ENCODE data around the gene B3GNT3.
"Not testable (repeated sequence)": the region's sequence is repeated elsewhere in the genome, so short reads cannot be mapped to it uniquely, and the experiment has no call there.

Gene B3GNT3

DNA sequence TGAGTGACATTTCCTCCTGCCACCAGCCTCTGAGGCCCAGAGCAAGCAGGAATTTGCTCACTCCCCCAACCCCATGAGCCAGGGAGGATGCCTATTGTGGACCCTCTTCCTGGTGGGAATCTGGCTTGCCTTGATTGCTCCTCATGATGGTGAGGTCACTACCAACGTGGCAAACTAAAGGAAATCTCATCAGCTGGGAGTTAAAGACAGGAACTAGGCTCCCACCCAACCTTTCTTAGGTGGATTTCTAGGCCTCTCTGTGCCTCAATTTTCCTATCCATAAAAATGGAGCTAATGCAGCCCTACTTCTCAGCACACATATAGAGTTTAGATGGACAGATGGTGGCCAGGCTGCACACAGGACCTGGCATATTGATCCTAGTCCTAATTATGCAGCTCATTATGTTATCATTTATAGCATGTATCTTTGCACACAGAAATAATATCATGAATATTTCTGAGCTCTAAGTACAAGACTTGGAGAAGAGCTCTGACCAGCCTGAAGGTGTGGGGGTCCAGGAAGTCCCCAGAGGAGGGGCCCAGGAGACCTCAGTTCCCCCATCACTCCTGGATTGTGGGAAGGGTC is 2.0 kb downstream of the B3GNT3 start:
- no peak for DNase-seq (ENCODE audit: low spot score)

DNA sequence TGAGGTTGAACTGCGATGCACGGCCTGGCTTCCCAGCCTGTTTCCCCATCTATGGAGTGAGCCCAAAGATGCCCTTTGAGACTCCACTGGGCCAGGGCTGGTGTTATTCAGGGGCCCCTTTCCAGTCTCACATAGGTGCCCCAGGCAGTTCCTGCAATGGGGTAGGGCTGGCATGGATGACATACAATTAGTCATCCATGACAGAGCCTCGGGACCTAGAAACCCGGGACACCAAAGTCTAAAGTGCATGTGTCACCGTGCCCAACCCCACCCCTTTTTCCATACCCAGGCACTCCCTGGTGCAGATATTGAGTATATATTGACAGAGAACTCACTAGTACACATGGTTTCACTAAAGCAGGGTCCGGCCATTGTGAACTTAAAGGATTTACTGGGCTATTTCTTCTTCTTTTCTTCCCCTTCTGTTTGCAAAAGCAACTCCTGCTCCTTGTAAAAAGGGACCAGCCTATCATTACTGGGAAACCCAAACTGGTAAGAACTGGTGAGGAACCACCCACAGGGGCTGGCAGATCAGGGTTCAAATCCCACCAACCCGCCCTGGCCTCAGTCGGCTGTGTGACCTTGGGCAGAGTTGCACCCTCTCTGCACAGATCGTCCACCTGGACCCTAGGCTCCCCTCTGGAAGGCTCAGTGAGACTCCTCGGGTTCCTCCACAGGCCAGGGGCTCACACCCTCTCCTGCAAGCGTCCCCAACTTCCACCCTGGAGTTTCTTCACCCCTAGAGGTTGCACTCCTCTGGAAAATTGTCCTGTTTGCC is 2.7 kb downstream of the B3GNT3 start:
- DNase-seq (ENCODE audit: low spot score): peak; percentile 94

DNA sequence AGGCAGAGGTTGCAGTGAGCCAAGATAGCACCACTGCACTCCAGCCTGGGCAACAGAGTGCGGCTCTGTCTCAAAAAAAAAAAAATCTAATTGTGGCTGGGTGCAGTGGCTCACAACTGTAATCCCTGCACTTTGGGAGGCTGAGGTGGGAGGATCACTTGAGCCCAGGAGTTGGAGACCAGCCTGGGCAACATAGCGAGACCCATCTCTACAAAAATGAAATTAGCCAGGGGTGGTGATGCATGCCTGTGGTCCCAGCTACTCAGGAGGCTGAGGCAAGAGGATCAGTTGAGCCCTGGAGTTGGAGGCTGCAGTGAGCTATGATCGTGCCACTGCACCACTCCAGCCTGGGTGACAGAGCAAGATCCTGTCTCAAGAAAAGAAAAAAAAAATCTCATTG is 3.7 kb downstream of the B3GNT3 start:
- DNase-seq (ENCODE audit: low spot score): not testable (repeated sequence)

DNA sequence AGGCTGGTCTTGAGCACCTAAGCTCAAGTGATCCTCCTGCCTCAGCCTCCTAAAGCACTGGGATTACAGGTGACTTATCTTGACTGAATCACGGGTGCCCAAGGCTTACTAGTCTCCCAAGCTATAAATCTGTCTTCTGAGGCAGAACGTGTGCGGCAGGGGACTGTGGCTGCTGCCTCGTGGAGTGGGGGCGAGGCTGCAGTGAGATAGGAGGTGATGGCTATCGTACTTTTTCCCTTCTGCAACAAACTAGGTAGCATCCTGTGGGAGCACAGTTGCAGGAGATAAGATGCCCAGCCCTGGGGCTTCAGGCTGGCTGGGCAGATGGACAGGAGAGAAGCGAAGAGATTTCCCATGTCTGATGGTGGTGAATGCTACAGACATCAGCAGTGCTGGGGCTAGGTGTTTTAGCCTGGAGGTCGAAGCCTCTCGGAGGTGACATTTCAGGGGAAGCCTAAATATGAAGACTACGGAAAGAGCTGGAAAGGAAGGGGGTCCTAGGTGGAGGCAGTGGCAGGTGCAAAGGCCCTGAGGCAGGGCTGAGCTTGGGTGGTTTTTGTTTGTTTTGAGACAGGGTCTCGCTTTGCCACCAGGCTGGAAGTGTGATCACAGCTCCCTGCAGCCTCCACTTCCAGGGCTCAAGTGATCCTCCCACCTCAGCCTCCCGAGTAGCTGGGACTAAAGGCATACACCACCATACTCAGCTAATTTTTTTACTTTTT is 7.4 kb downstream of the B3GNT3 start:
- no peak for DNase-seq (ENCODE audit: low spot score)

DNA sequence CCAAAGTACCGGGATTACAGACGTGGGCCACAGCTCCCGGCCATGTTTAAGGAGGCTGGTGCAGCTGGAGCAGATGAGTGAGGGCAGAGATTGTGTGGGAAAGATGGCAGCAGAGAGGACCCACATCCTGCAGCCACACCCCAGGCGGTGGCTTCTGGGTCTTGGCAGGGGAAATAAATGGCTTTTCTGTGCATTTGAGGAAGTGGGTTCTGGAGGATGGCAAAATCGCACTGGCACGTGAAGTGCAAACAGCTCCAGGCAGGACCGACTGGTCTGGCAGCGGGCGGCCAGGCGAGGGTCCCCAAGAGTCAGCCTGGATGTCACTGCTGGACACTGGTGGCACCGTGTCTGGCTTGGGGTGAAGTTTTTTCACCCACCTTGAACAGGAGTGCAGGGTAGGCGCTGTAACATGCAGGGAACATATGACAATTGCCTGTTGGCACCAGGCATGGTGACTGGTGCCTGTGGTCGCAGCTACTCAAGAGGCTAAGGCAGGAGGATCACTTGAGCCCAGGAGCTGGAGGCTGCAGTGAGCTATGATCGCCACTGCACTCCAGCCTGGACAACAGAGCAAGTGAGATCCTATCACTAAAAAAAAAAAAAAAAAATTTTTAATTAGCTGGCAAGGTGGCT is 8.4 kb downstream of the B3GNT3 start:
- DNase-seq (ENCODE audit: low spot score): no peak

DNA sequence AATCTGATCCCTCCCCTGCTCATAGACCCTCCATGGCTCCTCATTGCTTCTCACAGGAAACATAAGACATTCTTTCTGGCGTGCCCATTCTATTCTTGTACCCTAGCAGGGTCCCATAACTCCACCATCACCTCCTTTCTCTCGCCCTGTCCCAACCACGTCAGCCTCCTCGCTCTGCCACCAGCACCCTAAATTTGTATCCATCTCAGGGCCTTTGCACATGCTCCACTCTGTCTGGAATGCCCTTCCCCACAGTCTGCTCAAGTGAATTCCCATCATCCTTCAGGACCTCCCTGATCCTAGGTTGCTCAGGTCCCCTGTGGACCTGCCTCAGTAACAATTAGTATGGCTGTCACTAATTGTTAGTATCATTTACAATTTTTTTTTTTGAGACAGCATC is 10.5 kb downstream of the B3GNT3 start:
- no peak for DNase-seq (ENCODE audit: low spot score)

DNA sequence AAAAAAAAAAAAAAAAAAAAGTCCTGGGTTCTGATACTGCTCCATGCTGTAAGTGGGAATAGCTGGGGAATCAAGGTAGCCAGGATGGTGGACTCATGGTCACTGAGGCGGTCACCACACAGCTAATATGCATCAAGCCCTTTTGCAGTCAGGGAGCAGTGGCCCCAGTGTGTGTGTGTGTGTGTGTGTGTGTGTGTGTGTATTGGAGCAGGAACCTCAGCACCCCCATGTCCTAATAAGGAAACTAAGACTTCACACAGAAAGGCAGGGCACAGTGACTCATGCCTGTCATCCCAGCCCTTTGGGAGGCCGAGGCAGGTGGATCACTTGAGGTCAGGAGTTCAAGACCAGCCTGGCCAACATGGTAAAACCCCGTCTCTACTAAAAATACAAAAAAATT is 12.0 kb downstream of the B3GNT3 start:
- DNase-seq (ENCODE audit: low spot score): no peak

DNA sequence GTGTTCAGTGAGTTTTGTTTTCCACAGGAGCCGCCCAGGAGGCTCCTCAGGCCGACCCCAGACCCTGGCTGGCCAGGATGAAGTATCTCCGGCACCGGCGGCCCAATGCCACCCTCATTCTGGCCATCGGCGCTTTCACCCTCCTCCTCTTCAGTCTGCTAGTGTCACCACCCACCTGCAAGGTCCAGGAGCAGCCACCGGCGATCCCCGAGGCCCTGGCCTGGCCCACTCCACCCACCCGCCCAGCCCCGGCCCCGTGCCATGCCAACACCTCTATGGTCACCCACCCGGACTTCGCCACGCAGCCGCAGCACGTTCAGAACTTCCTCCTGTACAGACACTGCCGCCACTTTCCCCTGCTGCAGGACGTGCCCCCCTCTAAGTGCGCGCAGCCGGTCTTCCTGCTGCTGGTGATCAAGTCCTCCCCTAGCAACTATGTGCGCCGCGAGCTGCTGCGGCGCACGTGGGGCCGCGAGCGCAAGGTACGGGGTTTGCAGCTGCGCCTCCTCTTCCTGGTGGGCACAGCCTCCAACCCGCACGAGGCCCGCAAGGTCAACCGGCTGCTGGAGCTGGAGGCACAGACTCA is 12.9 kb downstream of the B3GNT3 start:
- DNase-seq (ENCODE audit: low spot score): no peak

DNA sequence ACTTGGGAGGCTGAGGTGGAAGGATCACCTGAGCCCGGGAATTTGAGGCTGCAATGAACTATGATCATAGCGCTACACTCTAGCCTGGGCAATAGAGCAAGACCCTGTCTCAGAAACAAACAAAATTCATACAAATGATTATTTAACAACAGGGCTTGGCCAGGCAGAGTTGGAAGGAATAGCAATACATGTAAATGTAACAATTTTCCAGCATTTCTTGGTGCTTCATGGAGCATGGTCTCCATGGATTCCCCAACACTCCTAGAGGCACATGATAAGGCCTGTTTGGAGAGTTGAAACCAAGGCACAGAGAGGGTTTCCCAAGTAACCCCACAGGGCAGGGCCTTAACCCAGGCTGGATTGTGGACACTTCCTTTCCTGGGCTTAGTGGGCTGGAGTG is 16.2 kb downstream of the B3GNT3 start:
- no peak for DNase-seq (ENCODE audit: low spot score)

DNA sequence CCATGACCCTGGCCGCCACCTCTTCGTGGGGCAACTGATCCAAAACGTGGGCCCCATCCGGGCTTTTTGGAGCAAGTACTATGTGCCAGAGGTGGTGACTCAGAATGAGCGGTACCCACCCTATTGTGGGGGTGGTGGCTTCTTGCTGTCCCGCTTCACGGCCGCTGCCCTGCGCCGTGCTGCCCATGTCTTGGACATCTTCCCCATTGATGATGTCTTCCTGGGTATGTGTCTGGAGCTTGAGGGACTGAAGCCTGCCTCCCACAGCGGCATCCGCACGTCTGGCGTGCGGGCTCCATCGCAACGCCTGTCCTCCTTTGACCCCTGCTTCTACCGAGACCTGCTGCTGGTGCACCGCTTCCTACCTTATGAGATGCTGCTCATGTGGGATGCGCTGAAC is 16.7 kb downstream of the B3GNT3 start:
- no peak for DNase-seq (ENCODE audit: low spot score)

DNA sequence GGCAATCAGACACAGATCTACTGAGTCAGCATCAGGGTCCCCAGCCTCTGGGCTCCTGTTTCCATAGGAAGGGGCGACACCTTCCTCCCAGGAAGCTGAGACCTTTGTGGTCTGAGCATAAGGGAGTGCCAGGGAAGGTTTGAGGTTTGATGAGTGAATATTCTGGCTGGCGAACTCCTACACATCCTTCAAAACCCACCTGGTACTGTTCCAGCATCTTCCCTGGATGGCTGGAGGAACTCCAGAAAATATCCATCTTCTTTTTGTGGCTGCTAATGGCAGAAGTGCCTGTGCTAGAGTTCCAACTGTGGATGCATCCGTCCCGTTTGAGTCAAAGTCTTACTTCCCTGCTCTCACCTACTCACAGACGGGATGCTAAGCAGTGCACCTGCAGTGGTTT is 17.2 kb downstream of the B3GNT3 start:
- DNase-seq (ENCODE audit: low spot score): no peak

DNA sequence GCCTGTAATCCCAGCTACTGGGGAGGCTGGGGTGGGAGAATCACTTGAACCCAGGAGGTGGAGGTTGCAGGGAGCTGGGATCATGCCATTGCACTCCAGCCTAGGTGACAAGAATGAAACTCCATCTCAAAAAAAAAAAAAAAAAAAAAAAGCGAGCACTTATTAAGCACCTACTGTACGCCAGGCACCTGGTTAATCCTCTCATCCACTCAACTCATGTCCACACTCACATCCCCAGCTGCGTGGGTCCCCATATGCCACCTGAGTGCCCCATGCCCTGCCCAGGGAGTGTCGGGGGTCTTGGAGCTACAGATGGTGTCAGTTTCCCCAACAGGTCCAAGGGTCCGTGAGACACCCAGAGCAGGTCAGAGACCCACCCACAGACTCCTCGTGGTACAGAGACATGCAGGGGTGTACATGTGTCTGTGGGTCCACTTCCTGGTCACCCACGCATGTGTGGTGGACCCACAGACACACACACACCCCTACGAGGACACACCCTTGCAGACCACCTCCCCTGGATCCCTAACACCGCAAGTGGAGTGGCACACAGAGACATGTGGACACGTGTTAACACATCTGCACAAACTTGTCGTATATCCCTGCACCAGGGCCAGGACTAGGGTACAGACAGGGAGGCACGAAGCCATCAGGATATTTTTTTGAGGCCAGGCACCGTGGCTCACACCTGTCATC is 22.9 kb downstream of the B3GNT3 start:
- DNase-seq (ENCODE audit: low spot score): no peak

DNA sequence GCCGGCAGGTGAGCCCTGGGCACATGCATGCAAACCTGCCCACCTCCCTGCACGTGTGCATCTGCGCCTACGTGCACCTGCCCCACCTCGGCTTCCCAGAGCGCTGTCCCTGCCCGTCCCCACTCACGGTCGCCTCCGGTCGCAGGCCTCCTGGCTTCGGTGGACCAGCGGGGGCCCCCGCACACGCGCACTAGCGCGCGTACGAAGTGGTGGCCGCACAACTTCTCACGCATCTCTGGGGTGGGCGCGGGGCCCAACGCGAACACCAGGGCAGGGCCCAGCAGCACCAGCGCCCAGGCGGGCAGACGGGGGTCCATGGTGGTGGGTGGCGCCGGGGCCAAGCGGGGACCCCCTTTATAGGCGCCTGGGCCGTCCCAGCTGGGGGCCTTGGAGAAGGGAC is 26.3 kb downstream of the B3GNT3 start, which contains the start of gene INSL3:
Gene INSL3, minus strand, starts transcription at position 330 of the 400 bp plus-strand sequence. Its CDS starts 13 bp downstream, at position 317.
- DNase-seq (ENCODE audit: low spot score): no peak

DNA sequence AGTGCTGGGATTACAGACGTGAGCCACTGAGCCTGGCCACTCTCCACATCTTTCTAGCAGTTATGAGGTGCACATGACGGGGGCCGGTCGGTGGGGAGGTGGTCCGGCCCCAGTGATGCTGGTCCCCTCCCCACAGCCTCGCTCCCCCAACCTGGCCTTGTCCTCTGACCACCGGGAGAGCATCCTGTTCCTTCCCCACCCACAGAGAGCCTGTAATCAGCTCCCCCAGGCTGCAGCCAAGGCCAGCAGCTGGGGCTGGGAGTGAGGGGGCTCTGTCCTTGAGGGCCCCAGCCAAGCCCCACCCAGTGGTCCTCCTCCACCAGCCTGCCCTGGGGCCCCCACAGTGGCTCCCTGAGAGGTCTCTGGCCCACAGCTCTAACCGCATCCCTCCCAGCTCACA is 29.4 kb downstream of the B3GNT3 start:
- no peak for DNase-seq (ENCODE audit: low spot score)

DNA sequence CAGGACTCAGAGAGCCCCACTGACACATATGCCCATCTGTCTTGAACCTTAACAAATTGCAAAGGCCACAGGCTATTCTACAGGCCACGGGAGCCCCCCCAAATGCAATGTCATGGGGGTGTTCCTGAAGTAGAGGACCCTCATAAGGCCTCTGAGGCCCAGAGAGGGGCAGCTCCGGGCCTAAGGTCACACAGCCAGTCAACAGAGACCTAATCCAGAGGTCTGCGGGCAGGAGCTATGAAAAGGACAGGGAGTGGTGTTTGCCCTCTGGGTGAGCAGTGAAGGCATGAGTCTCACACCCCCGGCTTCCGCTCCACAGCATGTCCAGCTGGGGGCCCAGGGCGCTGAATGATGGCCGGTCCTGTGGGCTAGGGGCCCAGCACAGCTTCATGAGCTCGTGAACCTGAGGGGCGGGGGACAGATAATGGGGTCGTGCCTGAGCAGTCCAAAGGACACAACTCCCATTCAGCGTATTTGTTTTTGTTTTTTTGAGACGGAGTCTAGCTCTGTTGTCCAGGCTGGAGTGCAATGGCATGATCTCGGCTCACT is 31.6 kb downstream of the B3GNT3 start:
- DNase-seq (ENCODE audit: low spot score): no peak

DNA sequence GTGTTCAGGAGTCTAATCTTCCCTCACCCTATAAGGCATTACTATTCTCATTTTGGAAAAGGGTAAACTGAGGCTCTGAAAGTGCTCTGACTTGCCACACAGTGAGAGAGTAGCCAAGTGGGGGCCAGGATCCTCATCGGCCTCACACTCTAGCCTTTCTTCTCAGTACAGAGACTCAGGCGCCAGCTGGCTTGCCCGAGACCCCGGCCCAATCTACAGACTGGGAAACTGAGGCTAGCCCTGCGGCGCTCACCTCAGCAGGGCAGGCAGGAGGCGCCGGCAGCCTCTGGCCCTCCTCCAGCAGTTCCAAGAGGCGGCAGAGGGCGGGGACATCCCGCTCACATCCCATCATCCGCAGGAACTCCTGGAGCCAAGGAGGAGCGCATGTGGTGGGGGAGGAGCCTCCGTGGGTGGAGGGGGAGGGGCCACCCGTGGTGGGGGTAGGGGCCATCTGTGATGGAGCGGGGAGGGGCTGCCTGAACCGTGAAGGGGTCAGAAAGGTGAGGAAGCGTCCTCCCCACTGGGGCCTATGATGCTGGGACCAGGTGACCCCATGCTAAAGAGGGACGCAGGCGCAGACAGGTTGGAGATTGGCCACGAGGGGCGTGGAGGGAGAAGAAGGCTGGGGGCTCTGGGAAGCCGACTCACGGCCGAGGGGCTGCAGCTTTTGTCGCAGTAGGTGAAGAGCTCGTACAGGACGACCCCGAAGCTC is 35.1 kb downstream of the B3GNT3 start:
- DNase-seq (ENCODE audit: low spot score): peak; percentile 79

DNA sequence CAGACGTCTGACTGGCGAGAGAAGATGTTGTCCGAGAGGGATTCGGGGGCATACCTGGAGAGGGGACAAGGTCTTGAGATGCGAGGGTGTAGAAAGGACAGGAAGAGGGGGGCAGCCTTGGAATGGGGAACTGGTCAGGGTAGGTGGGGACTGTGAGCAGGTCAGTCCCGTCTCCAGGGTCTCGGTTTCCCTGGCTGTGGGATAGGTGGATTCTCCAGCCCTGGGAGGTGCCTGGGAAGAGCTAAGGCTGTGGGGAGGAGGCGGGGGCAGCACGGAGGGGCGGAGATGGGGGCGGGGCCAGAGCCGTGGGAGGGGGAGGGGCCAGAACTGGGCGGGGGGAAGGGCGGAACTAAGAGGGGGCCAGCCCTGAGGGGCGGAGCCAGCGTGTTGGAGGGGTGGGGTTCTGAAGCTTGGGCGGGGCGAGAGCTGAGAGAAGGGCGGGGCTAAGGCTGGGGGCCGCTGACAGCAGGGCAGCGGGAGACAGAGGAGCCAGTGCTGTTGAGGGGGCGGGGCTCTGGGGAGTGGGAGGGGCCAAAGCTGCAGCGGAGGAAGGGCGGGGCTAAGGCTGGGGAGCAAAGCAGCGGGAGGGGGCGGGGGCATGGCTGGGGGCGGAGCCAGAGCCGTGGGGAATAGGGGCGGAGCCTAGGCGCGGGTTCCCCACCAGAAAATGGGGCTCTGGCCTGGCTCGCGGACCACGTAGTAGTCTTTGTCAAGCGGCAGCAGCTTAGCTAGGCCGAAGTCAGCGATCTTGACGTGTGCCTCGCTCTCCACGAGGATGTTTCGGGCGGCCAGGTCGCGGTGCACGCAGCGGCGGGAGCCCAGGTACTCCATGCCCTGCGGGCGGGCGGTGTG is 35.9 kb downstream of the B3GNT3 start:
- peak; percentile 95 for DNase-seq (ENCODE audit: low spot score)

DNA sequence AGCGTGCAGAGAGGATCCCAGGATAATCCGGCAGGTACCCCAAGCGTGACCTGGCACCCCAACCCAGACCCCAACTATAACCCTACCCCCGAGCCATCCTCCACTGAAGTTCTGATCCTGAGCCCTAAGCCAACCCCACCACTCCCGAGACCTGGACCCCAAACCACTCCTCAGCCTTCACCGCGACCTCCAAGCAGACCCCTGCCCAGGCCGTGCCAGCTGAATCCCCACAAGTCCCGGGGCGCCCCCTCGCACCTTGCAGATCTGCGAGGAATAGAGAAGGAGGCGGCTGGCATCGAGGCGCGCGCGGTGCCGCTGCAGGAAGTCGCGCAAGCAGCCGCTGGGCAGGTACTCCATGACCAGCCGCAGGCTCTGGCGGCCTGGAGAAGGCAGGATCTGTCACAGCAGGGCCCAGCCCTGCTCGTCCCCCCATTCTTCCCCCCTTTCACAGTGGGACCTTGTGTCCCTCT is 36.5 kb downstream of the B3GNT3 start:
- no peak for DNase-seq (ENCODE audit: low spot score)

DNA sequence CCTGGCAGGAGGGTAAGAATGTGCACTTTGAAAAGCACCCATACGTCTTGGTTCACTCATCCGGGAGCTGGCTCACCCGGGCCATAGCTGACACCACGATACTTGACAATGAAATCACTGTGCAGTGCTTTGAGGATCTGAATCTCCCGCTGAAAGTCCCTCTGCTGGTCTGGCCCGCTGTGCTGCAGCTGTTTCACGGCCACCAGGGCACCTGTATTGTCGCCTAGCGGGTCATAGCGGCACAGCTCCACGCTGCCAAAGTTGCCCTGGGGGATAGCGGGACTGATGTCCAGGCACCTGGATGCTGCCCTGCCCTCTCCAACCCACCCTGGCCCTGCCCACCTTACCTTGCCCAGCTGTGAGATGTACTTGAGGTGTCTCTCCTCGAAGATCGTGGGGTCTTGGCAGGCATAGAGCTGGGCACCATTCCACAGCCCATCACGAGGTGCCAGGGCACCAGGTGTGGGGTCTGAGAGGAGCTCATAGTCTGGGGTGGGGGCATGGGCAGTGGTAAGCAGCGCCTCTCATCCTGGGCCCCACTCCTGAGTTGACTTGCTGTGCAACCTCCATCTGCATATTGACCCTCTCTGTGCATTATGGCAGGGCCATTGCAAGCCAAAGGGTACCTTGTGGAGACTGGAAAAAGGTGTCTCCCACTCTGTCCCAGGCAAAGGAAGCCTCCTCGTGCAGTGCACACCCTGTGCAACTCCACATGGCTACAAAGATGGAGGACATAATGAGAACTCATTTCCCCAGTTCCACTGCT is 37.7 kb downstream of the B3GNT3 start:
- DNase-seq (ENCODE audit: low spot score): no peak
